ENCODE measurements around the gene TUBA4A. TPM values are rescaled to one million over a fixed set of nuclear protein-coding genes. Genes with fewer than 3 reads are reported as not detected.

The TUBA4A gene
- total and polyA plus RNA-seq, 2 of the 8 experiments (the other 6 are each of a cell fraction or from before 2014, with no cell fraction given), result 67.3 to 172 TPM

GRCh38 chr2:219277703-219278654, 24.3 kb upstream of the TUBA4A start:
- Histone ChIP-seq H3K4me2 (ENCODE audit: insufficient read depth in 1 of 2, low read depth in 2 of 2, low read length in 2 of 2) (peak overlapping the region; percentile 72 to 73), H2BK15ac (ENCODE audit: low read length) (peak overlapping the region; percentile 31), H3K14ac (ENCODE audit: insufficient read length) (no peak overlapping the region), H2BK120ac (replicated peaks; ENCODE audit: low read depth, low read length) (no peak overlapping the region), H3K9ac (replicated peaks in 1 of 4; ENCODE audit: extremely low read depth in 1 of 4, low read depth in 3 of 4, low read length in 3 of 4) (0 out of 7 replicates have a peak overlapping the region, but pooled peaks of 1 of the 4 experiments have one; percentile 6), H3K4me1 (replicated peaks in 1 of 4; ENCODE audit: control insufficient read depth in 3 of 4, insufficient read depth in 4 of 4, low read length in 3 of 4) (peaks cover 9 to 23% (median 14%) of the 10 kb centered on the region in 4 experiments), H4K20me1 (replicated peaks in 1 of 2; ENCODE audit: control insufficient read depth in 1 of 2, insufficient read depth in 2 of 2, low read length in 2 of 2) (no peaks in the 10 kb centered on the region), H3K23me2 (ENCODE audit: low read depth, low read length) (peaks cover 8% of the 10 kb centered on the region; the same call in 1 of the 2 replicates), H3K18ac (ENCODE audit: extremely low read depth, low read length) (no peak overlapping the region; the same call in 1 of the 2 replicates), H2AK5ac (ENCODE audit: low read depth, low read length) (no peak overlapping the region; the same call in 1 of the 2 replicates), H3K4me3 (ENCODE audit: extremely low read depth in 1 of 4, insufficient read depth in 2 of 4, low read depth in 3 of 4, low read length in 4 of 4) (peak overlapping the region in 3 of 4 experiments; percentile 3 to 75 (median 18); a peak in 3 of 8 replicates), H3K36me3 (ENCODE audit: control insufficient read depth in 2 of 4, insufficient read depth in 4 of 4, low read length in 3 of 4) (peaks cover 0 to 4% (median under 1%) of the 10 kb centered on the region in 4 experiments; a peak in 2 of 8 replicates), H4K91ac (replicated peaks; ENCODE audit: insufficient read length, low read length) (no peak overlapping the region), H3K27me3 (replicated peaks in 1 of 4; ENCODE audit: control insufficient read depth in 3 of 4, extremely low read depth in 1 of 4, insufficient read depth in 3 of 4, low read length in 3 of 4) (no peaks in the 10 kb centered on the region; a peak in 1 of 7 replicates), H3K79me2 (ENCODE audit: control insufficient read depth in 1 of 2, insufficient read depth in 2 of 2, low read length in 2 of 2) (no peaks in the 10 kb centered on the region), H3K9me3 (ENCODE audit: insufficient read depth in 2 of 2, low read depth in 1 of 2, low read length in 1 of 2) (no peaks in the 10 kb centered on the region), H4K8ac (ENCODE audit: extremely low read depth, insufficient read depth, low read length) (no peak overlapping the region), H3K23ac (ENCODE audit: insufficient read length) (no peak overlapping the region), H3K27ac (ENCODE audit: low read depth, low read length) (peak overlapping the region; percentile 10; the same call in 1 of the 2 replicates), H3K79me1 (ENCODE audit: low read depth, low read length) (no peaks in the 10 kb centered on the region; the same call in 1 of the 2 replicates), H2BK12ac (ENCODE audit: low read depth, low read length) (peak overlapping the region; percentile 56; the same call in 1 of the 2 replicates), H2BK20ac (ENCODE audit: low read length) (no peak overlapping the region; the same call in 1 of the 2 replicates), H3K56ac (replicated peaks; ENCODE audit: insufficient read length, low read depth, low read length) (no peak overlapping the region), H2AFZ (ENCODE audit: low read length) (peak overlapping the region; percentile 81), H4K5ac (ENCODE audit: insufficient read length, low read depth, low read length) (no peak overlapping the region), H2BK5ac (ENCODE audit: low read depth, low read length) (no peak overlapping the region; the same call in 1 of the 2 replicates), H3K4ac (replicated peaks; ENCODE audit: insufficient read length, low read depth, low read length) (no peak overlapping the region)
- peak; percentile 50 for FAIRE-seq
- ChIA-PET POLR2A (ENCODE audit: partially characterized antibody) (interaction anchor here (0.6 to 4.5 kb wide), 10 partner anchors 9 to 109 kb away, joined by 3 to 33 read pairs (median 4); partner anchors contain the start of genes ATG9A, GLB1L, PTPRN and STK16), CTCF (ENCODE audit: partially characterized antibody) (interaction anchor here (0.6 to 12.1 kb wide), 30 partner anchors 8 to 1521 kb away, joined by 3 to 220 read pairs (median 4); partner anchors contain the start of genes ABCB6, GLB1L, STK16 and TUBA4A)
- WGBS, 2 experiments (ENCODE audit: extremely low coverage in 1 of 2, insufficient coverage in 1 of 2, insufficient read length in 1 of 2, insufficient replicate concordance in 2 of 2, low coverage in 1 of 2, low lambda C conversion rate in 2 of 2, missing lambda C conversion rate in 1 of 2), result 38% methylated on average over 25 of the region's 25 CpGs; no CpG with 5 or more reads in 1 of the 2 experiments
- peak in 1 of 2 experiments; percentile 94 for DNase-seq (ENCODE audit: low read depth in 1 of 2, low spot score in 2 of 2)
- TF ChIP-seq MAFK (IDR thresholded peaks at IDR 0.05; ENCODE audit: low read depth, low read length) (0 out of 2 replicates have a peak, but pooled peaks have one; percentile 6), TEAD4 (IDR thresholded peaks at IDR 0.05; ENCODE audit: low read depth, low read length) (0 out of 2 replicates have a peak, but pooled peaks have one; percentile 31), SP4 (IDR thresholded peaks at IDR 0.05; ENCODE audit: low read length) (0 out of 2 replicates have a peak, but pooled peaks have one; percentile 45), FOSL1 (IDR thresholded peaks at IDR 0.05; ENCODE audit: insufficient read depth, low read depth, low read length) (no peak), SIN3A (conservative IDR thresholded peaks at IDR 0.05 in 1 of 2, IDR thresholded peaks at IDR 0.05 in 1 of 2; ENCODE audit: low read depth in 1 of 2, low read length in 2 of 2) (0 out of 4 replicates have a peak, but pooled peaks of 1 of the 2 experiments have one; percentile 36), YY1 (IDR thresholded peaks at IDR 0.05; ENCODE audit: low read depth, low read length) (peak; percentile 64; the same call in 1 of the 2 replicates)

All from H1 (cell line).